KBM-7 (cell line): Measurements from ENCODE around the gene GFM2.
"Not testable (repeated sequence)": the region's sequence is repeated elsewhere in the genome, so short reads cannot be mapped to it uniquely, and the experiment has no call there.

Experiments
- DNase-seq: peaks from one replicate; pipeline ENCODE4 v3.0.0-alpha.2; 2015
- in situ Hi-C: fragments of 300-500 bp; cut with MboI; formaldehyde crosslinking; loops from 2 replicates; pipeline ENCODE4 v1.14.3; 2020; ENCODE audit warnings: low sequenced_read_pairs, low pct_unique_long_range_greater_than_20kb, mixed read lengths

Gene GFM2, protein sequence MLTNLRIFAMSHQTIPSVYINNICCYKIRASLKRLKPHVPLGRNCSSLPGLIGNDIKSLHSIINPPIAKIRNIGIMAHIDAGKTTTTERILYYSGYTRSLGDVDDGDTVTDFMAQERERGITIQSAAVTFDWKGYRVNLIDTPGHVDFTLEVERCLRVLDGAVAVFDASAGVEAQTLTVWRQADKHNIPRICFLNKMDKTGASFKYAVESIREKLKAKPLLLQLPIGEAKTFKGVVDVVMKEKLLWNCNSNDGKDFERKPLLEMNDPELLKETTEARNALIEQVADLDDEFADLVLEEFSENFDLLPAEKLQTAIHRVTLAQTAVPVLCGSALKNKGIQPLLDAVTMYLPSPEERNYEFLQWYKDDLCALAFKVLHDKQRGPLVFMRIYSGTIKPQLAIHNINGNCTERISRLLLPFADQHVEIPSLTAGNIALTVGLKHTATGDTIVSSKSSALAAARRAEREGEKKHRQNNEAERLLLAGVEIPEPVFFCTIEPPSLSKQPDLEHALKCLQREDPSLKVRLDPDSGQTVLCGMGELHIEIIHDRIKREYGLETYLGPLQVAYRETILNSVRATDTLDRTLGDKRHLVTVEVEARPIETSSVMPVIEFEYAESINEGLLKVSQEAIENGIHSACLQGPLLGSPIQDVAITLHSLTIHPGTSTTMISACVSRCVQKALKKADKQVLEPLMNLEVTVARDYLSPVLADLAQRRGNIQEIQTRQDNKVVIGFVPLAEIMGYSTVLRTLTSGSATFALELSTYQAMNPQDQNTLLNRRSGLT

DNA sequence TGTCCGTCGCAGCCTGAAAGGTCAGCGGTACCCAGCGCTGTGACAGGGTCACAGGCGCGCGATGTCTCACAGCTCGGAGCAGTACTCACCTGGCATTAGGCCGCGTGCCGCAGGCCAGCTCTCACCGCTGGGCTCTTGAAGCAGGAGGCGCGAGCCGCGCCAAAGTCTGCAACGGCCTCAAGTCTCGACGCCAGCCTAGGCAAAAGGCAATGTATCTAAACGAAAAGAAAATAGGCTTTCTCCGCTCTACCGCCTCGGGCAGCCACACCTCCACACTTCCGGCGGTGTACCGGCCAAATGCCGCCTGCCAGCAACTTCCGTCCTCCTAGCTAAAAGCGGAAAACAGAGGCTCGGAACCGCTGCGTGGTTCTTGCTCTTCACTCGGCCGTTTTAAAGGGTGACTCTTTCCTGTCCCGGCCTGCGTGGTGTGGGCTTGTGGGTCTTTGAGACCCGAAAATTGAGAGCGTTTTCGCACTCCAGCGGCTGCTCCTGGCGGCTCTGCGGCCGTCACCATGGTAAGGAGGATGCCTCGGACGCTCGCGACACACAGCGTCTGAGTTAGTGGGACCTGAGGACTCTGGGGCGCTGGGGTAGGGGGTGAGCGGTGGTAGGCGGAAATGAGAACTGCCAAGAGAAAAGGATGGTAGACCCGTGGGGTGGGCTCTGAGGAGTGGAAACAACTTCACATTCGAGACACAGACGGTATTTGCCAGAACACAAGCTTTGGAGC lies at the start of gene GFM2, which contains the start of gene NSA2:
GFM2 (minus strand) TSS at position 269 of the 730 bp plus-strand sequence. CDS start 3,375 bp downstream, outside the sequence.
NSA2 (plus strand) TSS at position 401 of the 730 bp plus-strand sequence; CDS start at position 513, 112 bp downstream.
- DNase-seq = peak; percentile 96
- in situ Hi-C loops = no loop called here

DNA sequence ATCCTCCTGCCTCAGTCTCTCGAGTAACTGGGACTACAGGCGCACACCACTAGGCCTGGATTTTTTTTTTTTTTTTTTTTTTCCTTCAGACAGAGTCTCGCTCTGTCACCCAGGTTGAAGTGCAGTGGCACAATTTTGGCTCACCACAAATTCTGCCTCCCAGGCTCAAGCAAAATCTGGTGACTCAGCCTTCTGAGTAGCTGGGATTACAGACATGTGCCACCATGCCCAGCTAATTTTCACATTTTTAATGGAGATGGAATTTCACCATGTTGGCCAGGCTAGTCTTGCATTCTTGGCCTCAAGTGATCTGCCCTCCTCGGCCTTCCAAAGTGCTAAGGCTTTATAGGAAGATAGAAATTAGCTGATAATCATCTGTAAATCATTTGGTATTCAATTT lies 44.0 kb upstream of the GFM2 start:
- no peak for DNase-seq
- in situ Hi-C loops = no loop called here

DNA sequence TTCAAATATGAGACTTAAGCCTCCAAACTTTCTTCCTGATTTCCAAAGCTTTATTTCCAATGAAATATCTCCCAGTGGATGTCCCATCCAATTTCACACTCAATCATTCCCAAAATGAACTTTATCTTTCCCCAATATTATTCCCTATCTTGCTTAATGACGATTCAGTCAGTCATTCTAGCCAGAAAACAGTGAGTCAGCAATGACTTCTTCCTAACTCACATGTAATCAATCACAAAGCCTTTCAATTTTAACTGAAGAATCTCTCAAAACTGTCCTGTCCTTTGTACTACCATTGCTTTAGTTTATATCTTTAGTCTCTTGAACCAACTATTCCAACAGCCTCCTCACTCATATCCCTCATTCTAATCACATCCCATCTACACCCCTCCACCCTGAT lies 35.0 kb upstream of the GFM2 start:
- DNase-seq = no peak

DNA sequence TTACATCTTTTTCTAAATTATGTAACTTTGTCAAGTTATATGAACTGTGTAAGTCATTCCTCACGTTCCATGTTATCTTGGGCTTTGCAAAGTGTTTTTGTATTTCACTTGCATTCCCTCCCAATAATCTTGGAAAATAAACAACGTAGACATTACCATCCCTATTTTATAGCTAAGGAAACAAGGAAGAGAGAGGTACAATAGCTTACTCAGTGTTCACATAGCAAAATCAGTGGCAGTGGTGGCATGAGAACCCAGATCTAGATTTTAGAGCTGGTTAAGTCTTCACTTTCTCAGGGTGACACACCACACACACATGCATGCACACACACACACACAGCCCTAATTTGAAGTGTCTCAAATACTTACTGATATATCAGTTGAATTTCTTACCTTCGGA lies 34.3 kb upstream of the GFM2 start:
- in situ Hi-C loops = no loop called here
- DNase-seq = no peak

More for the DNA sequence above, 35.0 kb upstream of the GFM2 start:
- in situ Hi-C loops = no loop called here

DNA sequence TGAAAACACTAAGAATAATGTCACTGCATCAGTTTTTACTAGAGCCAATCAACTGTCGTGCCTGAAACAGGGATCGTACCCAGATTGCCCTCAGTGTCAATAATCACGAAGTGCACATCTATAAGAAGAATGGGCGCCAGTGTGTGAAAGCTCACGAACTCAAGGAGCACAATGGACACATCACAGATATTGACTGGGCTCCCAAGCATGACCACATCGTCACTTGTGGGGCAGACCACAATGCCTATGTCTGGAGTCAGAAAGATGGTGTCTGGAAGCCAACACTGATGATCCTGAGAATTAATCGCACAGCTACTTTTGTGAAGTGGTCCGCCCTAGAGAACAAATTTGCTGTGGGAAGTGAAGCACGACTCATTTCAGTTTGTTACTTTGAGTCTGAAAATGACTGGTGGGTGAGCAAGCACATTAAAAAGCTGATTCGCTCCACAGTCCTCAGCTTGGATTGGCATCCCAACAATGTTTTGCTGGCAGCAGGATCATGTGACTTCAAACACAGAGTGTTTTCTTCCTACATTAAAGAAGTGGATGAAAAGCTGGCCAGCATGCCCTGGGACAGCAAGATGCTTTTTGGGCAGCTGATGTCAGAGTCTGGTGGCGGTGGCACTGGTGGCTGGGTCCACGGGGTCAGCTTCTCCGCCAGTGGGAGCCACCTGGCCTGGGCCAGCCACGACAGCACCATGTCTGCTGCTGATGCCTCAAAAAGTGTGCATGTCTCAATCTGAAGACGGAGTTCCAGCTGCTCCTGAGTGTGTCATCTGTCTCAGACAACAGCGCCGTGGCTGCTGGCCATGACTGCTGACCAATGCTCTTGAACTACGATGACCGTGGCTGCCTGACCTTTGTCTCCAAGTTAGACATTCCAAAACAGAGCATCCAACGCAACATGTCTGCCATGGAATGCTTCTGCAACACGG lies 32.3 kb upstream of the GFM2 start:
- in situ Hi-C loops = no loop called here
- no peak for DNase-seq

DNA sequence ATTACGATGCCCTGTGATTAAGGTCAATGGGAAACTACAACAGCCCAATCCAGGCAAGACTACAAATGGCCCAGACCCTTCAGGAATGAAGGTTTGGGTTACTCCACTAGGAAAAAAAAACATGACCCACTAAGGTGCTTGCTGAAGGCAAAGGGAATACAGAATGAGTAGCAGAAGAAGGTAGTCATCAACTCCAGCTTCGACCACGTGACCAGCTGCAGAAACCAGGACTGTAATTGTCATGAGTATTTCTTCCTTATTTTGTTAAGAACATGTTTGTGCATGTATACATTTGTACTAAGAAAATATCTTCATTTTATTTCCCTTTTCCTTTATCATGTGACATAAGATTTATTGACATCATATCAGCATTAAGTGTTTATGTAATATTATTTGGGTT lies 24.8 kb upstream of the GFM2 start:
- DNase-seq, in situ Hi-C loops: not testable (repeated sequence)

DNA sequence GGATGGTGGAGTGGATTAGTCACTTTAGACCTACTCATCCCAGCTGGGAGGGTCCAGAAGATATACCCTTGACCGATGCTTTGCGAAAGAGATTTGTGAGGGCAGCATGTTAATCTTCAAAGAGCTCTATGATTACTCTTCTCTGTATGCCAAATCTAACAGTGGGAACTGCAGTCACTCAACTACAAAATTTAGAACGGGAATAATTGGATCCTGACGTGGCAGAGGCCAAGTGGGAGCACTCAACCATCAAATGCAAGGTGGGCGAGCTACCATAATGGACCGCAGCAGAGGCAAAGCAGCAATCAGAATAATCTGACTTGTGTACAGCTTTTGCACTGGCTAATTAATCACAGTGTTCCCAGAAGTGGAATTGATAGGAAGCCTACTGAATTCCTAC lies 20.5 kb upstream of the GFM2 start:
- in situ Hi-C loops = no loop called here

DNA sequence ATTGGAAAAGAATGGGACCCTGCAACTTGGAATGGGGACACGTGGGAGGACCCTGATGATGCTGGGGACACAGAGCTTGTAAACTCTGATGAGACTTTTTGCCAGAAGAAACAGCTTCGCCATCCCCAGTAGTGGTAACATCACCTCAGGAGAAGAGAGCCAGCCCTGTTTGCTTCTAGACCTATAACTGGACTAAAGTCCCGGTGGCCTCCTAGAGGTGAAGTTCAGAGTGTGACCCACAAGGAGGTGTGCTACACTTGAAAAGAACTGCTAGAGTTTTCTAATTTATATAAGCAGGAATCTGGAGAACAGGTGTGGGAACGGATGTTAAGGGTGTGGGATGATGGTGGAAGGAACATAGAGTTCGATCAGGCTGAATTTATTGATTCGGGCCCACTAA lies 19.9 kb upstream of the GFM2 start:
- in situ Hi-C loops = no loop called here

More for the DNA sequence above, 20.5 kb upstream of the GFM2 start:
- DNase-seq = no peak

DNA sequence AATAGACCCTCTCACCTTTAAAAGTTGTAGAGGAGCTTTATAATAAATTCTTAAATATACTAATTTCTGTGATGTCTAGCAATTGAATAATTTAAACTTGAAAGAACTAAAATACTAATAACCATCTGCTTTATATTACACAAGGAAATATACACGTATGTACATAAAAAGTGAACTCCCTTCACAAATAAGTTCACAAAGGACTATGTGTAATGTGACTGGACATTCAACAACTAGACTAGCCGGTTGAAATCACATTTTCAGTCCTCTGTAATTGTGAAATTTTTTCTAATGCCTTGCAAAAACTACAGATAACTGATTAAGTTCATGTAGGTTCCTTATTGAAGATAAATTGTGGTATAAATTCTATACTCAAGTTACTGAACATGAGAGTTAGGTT lies 11.7 kb upstream of the GFM2 start:
- DNase-seq = no peak
- in situ Hi-C loops = no loop called here

More for the DNA sequence above, 19.9 kb upstream of the GFM2 start:
- DNase-seq = no peak

DNA sequence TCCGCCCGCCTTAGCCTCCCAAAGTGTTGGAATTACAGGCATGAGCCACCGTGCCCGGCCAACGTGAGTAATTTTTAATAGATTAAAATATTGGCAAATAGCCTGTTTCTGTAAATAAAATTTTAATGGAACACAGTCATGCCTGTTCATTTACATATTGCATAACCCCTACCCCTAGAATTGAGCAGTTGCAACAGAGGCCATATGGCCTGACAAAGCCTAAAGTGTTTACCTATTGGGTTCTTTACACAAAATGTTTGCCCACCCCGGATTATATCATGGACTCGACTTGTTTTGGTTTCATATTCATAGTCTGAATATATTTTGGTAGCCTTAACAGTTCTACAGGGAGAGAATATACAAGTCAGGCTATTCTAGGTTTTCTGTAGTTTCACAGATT lies 5.4 kb upstream of the GFM2 start:
- in situ Hi-C loops = no loop called here
- no peak for DNase-seq

DNA sequence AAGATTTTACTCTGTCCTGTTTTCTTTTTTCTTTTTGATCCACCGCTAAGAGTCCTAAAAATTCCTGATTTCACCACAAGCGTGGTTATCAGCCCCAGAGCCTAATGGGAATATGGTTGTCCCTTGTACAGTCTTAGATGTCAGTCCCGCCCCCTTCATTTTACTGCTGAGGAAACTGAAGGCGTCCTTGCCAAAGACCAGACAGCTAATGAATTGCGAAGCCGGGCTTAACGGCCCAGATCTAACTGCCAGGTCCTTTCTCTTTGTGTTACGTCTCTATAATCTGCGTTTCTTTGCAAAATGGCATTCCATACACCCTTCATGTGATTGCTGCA lies 629 bp upstream of the GFM2 start:
- in situ Hi-C loops = no loop called here
- no peak for DNase-seq

DNA sequence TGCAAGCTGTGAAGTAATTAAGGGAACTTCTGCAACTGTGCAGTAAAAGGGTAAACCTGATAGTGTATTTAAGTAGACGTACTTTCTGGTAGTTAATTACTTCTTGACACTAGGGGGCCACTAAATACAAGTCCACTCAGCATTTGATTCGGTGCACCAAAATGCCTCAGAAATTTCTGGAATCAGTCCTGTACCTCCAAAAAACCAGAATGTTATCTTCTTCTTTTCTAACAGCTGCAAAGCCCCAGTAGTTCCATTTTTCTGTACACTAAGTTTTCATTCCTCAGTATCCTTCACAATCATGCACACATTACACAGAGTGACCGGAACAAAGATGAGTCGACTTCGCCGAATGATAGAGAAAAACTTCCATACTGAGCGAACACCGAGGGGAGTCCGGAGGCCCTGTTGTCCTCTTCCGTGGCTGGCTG lies 484 bp downstream of the GFM2 start:
- DNase-seq = peak; percentile 65
- in situ Hi-C loops = no loop called here

DNA sequence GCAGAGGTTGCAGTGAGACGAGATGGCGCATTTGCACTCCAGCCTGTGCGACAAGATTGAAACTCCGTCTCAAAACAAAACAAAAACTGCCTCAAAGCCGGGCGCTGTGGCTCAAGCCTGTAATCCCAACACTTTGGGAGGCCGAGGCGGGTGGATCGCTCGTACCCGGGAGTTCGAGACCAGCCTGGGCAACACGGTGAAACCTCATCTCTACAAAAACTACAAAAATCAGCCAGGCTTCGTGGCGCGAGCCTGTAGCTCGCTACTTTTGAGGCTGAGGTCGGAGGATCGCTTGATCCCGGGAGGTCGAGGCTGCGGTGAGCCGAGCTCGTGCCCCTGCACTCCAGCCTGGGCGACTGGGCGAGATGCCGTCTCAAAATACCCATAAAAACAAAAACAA lies 988 bp downstream of the GFM2 start:
- in situ Hi-C loops = no loop called here
- DNase-seq = no peak

DNA sequence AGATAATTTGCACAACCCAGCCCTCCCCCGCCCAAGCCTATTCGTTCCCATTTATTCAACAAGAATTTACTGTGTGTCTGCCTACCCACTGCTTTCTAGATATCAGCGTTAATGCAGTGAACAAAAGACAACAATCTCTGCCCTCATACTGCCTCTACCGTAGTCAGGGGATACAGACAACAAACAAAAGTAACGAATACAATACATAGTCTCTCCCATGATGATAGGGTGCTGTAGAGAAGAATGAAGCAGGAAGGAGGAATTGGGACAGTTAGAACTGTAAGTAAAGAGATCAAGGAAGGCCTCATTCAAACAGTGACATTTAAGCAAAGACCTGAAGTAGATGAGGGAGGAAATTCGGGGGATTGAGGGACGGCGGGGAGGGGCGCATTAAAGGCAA lies 1.7 kb downstream of the GFM2 start:
- no peak for DNase-seq

DNA sequence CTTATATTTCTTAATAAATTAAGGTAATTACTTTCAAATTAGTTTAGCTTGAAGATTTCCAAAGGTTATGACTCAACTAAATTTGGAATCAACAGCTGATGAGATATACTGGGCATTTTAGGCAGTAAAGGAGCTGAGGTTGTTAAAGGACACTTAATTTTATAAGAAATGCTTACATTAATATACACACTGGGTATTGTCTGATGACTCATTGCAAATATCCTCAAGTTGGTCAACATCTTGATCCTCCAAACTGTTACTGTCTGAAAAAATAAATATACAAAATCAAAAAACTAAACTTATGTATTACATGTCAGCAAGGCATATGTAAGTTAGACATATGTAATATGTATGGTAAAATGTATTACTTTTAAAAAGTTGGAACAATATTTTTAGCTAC lies 3.4 kb downstream of the GFM2 start:
- in situ Hi-C loops = no loop called here
- no peak for DNase-seq

More for the DNA sequence above, 1.7 kb downstream of the GFM2 start:
- in situ Hi-C loops = no loop called here

DNA sequence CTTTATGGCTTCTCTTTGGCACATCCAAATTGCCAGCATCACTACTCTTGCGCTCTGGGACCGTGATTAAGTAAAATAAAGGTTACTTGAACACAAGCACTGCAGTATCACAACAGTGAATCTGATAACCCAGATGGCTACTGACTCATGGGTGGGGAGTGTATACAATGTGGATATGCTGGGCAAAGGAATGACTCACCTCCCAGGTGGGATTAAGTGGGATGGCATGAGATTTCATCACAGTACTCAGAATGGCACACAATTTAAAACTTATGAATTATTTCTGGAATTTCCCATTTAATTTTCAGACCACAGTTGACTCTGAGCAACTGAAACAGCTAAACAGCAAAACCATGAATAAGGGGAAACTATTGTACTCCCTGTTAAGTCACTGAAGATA lies 4.3 kb downstream of the GFM2 start:
- DNase-seq = no peak
- in situ Hi-C loops = no loop called here

DNA sequence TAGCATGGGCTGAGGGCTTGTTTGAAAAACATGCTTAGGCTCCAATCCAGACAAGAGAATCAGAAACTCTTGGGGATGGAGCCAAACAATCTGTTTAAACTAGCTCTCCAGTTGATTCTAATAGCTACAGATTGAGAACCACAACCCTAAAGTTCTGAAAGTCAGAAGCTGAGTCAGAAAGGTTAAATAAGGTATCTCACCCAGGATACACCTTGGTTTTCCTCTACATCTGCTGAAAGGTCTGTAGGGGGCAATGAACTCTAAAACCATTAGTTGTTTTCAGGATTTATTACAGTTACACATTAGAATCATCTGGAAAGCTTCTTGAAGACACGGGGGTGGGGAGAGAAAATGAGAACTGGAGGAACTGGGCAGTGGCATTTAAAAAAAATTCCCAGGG lies 5.7 kb downstream of the GFM2 start:
- in situ Hi-C loops = no loop called here
- no peak for DNase-seq

DNA sequence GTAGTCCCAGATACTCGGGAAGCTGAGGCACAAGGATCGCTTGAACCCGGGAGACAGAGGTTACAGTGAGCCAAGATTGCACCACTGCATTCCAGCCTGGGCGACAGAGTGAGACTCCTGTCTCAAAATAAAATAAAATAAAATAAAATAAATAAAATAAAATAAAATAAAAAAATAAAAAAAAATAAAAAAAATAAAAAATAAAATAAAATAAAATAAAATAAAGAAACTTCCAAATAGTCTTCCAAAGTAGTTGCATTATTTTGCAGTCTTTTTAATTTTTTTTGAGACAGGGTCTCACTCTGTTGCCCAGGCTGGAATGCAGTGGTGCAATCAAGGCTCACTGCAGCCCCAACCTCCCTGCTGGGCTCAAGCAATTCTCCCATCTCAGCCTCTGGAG lies 18.2 kb downstream of the GFM2 start:
- in situ Hi-C loops, DNase-seq: not testable (repeated sequence)

DNA sequence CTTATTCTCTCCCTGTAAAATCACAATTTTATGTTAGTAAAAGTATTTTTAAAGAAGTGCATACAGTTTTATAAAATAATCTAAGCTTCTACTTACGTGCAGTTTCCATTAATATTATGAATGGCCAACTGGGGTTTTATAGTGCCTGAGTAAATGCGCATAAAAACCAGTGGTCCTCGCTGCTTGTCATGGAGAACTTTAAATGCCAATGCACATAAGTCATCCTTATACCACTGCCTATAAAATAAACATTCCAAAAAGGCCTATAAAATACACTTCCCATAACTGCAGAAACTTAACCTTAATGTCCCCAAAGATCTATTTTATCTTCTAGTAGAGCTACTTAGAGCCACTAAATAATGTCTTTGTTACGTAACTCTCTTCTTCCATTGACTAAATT lies 28.5 kb downstream of the GFM2 start:
- in situ Hi-C loops = no loop called here
- DNase-seq = no peak
